ENCODE measurements around the gene ZNF736.
"Not testable (repeated sequence)": the region's sequence is repeated elsewhere in the genome, so short reads cannot be mapped to it uniquely, and the experiment has no call there.

ZNF736 gene

GRCh38 chr7:64313740-64314491 lies at the start of gene ZNF736:
ZNF736 (plus strand) TSS chr7:64313961; CDS start chr7:64314151, 190 bp downstream.
- peak; percentile 77 for DNase-seq

- no peak for DNase-seq
Observed at GRCh38 chr7:64266341-64266919, 47.3 kb upstream of the ZNF736 start.

GRCh38 chr7:64277630-64278029 lies 36.1 kb upstream of the ZNF736 start:
- DNase-seq = no peak

GRCh38 chr7:64294701-64295420 lies 18.9 kb upstream of the ZNF736 start:
- DNase-seq = no peak

- DNase-seq = not testable (repeated sequence)
Observed at GRCh38 chr7:64297418-64297817, 16.3 kb upstream of the ZNF736 start.

GRCh38 chr7:64300641-64301405 lies 12.9 kb upstream of the ZNF736 start:
- no peak for DNase-seq

- DNase-seq = peak; percentile 88
Observed at GRCh38 chr7:64307254-64308015, 6.3 kb upstream of the ZNF736 start.

GRCh38 chr7:64308016-64308270 lies 5.8 kb upstream of the ZNF736 start:
- no peak for DNase-seq

GRCh38 chr7:64310426-64310825 lies 3.3 kb upstream of the ZNF736 start:
- DNase-seq = no peak

GRCh38 chr7:64312826-64313225 lies 935 bp upstream of the ZNF736 start:
- DNase-seq = no peak

GRCh38 chr7:64314566-64314965 lies 805 bp downstream of the ZNF736 start:
- no peak for DNase-seq

GRCh38 chr7:64316031-64316742 lies 2.4 kb downstream of the ZNF736 start:
- DNase-seq = not testable (repeated sequence)

- DNase-seq = no peak
Observed at GRCh38 chr7:64320547-64321513, 7.1 kb downstream of the ZNF736 start.

- DNase-seq = not testable (repeated sequence)
Observed at GRCh38 chr7:64324166-64324565, 10.4 kb downstream of the ZNF736 start.

- DNase-seq = not testable (repeated sequence)
Observed at GRCh38 chr7:64348713-64349210, 35.0 kb downstream of the ZNF736 start.

- DNase-seq = no peak
Observed at GRCh38 chr7:64359543-64359942, 45.8 kb downstream of the ZNF736 start.

- no peak for DNase-seq
Observed at GRCh38 chr7:64371116-64371515, 57.4 kb downstream of the ZNF736 start.

- no peak for DNase-seq
Observed at GRCh38 chr7:64373017-64373416, 59.3 kb downstream of the ZNF736 start.

- DNase-seq = no peak
Observed at GRCh38 chr7:64400401-64400800, 86.6 kb downstream of the ZNF736 start.

Data from activated T-cell treated with anti-CD3 and anti-CD28 coated beads for 4 hours (primary cell).